Aorta (tissue), 4 donors: ENCODE measurements around the gene PITPNM2. TPM values are rescaled to one million over a fixed set of nuclear protein-coding genes. Genes with fewer than 3 reads are reported as not detected.

Source experiments
- polyA plus RNA-seq, 2 donors: library from polyadenylated mRNA; stranded (reverse); fragments of 200-250 nt; gene quantifications; one replicate each; pipeline ENCODE4 v1.2.3, GENCODE V29; 2013
- total RNA-seq, 2 donors: library from RNA; stranded (reverse); fragmentation: NEBNext Ultra II Directional; extraction: Animal tissue kit (Norgen Biotek cat#: 25700); gene quantifications; one replicate each; pipeline ENCODE4 v1.2.1, GENCODE V29; 2021
- donor health status: healthy with polysubstance abuse.
- donor health status: Bipolar disorder and iron deficiency.
- donor health status: DM: no; HTN: no; CAD: no.
- donor health status: DM: yes; HTN: yes; CAD: no.

PITPNM2 gene
- total and polyA plus RNA-seq, 4 donors = 1.1 to 32.4 (median 11.7) TPM

Other genes starting within 250 kb of the PITPNM2 start
- gene ABCB9, start 184.6 kb downstream of the PITPNM2 start, total RNA-seq = 10 to 100 TPM in 1 of 2 donors, 1 to 10 TPM in 1; 5.9 to 13.0 TPM
- gene ABCB9, start 184.6 kb downstream of the PITPNM2 start, polyA plus RNA-seq = 1 to 10 TPM; 1.1 to 6.6 TPM
- 10 to 100 TPM in 1 of 2 donors, 1 to 10 TPM in 1; 8.9 to 13.6 TPM for gene OGFOD2, start 175.8 kb downstream of the PITPNM2 start, total RNA-seq
- 10 to 100 TPM; 14.3 to 16.6 TPM for gene OGFOD2, start 175.8 kb downstream of the PITPNM2 start, polyA plus RNA-seq
- gene ARL6IP4, start 170.4 kb downstream of the PITPNM2 start, total RNA-seq = 100 to 1,000 TPM; 128 to 156 TPM
- 100 to 1,000 TPM; 430 to 511 TPM for gene ARL6IP4, start 170.4 kb downstream of the PITPNM2 start, polyA plus RNA-seq
- gene MPHOSPH9, start 82.1 kb upstream of the PITPNM2 start, total RNA-seq = 10 to 100 TPM; 13.4 to 25.1 TPM
- gene MPHOSPH9, start 82.1 kb upstream of the PITPNM2 start, polyA plus RNA-seq = 1 to 10 TPM; 2.0 to 5.2 TPM
- gene MTRFR, start 82.3 kb upstream of the PITPNM2 start, total RNA-seq = 10 to 100 TPM in 1 of 2 donors, 1 to 10 TPM in 1; 8.6 to 12.1 TPM
- gene MTRFR, start 82.3 kb upstream of the PITPNM2 start, polyA plus RNA-seq = 10 to 100 TPM in 1 of 2 donors, 1 to 10 TPM in 1; 4.3 to 11.4 TPM
- 100 to 1,000 TPM; 111 TPM for gene CDK2AP1, start 120.8 kb upstream of the PITPNM2 start, total RNA-seq
- 100 to 1,000 TPM; 120 to 283 TPM for gene CDK2AP1, start 120.8 kb upstream of the PITPNM2 start, polyA plus RNA-seq
- 10 to 100 TPM; 25.6 to 28.6 TPM for gene SBNO1, start 213.8 kb upstream of the PITPNM2 start, total RNA-seq
- gene SBNO1, start 213.8 kb upstream of the PITPNM2 start, polyA plus RNA-seq = 1 to 10 TPM; 4.0 to 4.2 TPM
- 10 to 100 TPM; 51.9 to 55.9 TPM for gene KMT5A, start 233.0 kb upstream of the PITPNM2 start, total RNA-seq
- gene KMT5A, start 233.0 kb upstream of the PITPNM2 start, polyA plus RNA-seq = 10 to 100 TPM; 23.7 to 58.1 TPM